Keratinocyte (primary cell): ENCODE results near the gene TADA2B. TPM values are rescaled to one million over a fixed set of nuclear protein-coding genes. Genes with fewer than 3 reads are reported as not detected.
"Not testable (repeated sequence)": the region's sequence is repeated elsewhere in the genome, so short reads cannot be mapped to it uniquely, and the experiment has no call there.

Experiments used
- DNase-seq: peaks from one replicate; pipeline ENCODE4 v3.0.0-alpha.2; 2011; ENCODE audit warnings: low read depth, missing footprints, low spot score
- FAIRE-seq: peaks from 2 replicates; lab custom pipeline; 2011; peaks lifted over from hg19 to GRCh38; lab: Jason Lieb, UNC
- H2AFZ ChIP-seq: 2 replicates; pipeline ENCODE4 v1.6.0; 2012; ENCODE audit warnings: low read length, control low read depth, inconsistent platforms; ENCODE audit not compliant: control insufficient read depth
- H3K27ac ChIP-seq: 2 replicates; pipeline ENCODE4 v1.5.1; 2011; ENCODE audit warnings: low read length; ENCODE audit not compliant: control insufficient read depth, insufficient read depth
- H3K27me3 ChIP-seq: 3 replicates; pipeline ENCODE4 v1.6.0; 2011; ENCODE audit warnings: low read length; ENCODE audit not compliant: control insufficient read depth, insufficient read depth; ENCODE audit errors: extremely low read depth
- H3K36me3 ChIP-seq, 2 experiments: 2 replicates in 1 of 2; 3 replicates in 1 of 2; pipeline ENCODE4 v1.5.1; 2011; ENCODE audit warnings: low read length in 2 of 2, mild to moderate bottlenecking in 1 of 2; ENCODE audit not compliant: control insufficient read depth in 2 of 2, insufficient read depth in 2 of 2; ENCODE audit errors: extremely low read depth in 1 of 2
- H3K4me1 ChIP-seq: 3 replicates; pipeline ENCODE4 v1.5.1; 2011; ENCODE audit warnings: low read length; ENCODE audit not compliant: control insufficient read depth, insufficient read depth; ENCODE audit errors: extremely low read depth
- H3K4me2 ChIP-seq: 3 replicates; pipeline ENCODE4 v1.6.0; 2011; ENCODE audit warnings: low read depth, low read length; ENCODE audit not compliant: control insufficient read depth, insufficient read depth; ENCODE audit errors: extremely low read depth
- H3K4me3 ChIP-seq, 3 experiments: fragments of 200-600 bp in 1 of 3; sonication (generic) in 1 of 3; 2 replicates in 2 of 3; 3 replicates in 1 of 3; pipeline ENCODE4 v1.5.1; 2011 to 2016; ENCODE audit warnings: low read length in 3 of 3, mild to moderate bottlenecking in 3 of 3, control low read depth in 2 of 3, inconsistent platforms in 1 of 3, low read depth in 1 of 3, mixed read lengths in 1 of 3, mixed run types in 1 of 3, moderate library complexity in 1 of 3; ENCODE audit not compliant: control insufficient read depth in 2 of 3, insufficient read depth in 2 of 3; ENCODE audit errors: extremely low read depth in 1 of 3
- H3K79me2 ChIP-seq: 2 replicates; pipeline ENCODE4 v1.6.0; 2012; ENCODE audit warnings: low read length; ENCODE audit not compliant: control insufficient read depth, insufficient read depth
- H3K9ac ChIP-seq: 3 replicates; pipeline ENCODE4 v1.6.0; 2011; ENCODE audit warnings: low read length; ENCODE audit not compliant: control insufficient read depth, insufficient read depth; ENCODE audit errors: extremely low read depth
- H3K9me1 ChIP-seq: 3 replicates; pipeline ENCODE4 v1.6.0; 2011; ENCODE audit warnings: low read length; ENCODE audit not compliant: control insufficient read depth, insufficient read depth; ENCODE audit errors: extremely low read depth
- H3K9me3 ChIP-seq: 2 replicates; pipeline ENCODE4 v1.5.1; 2012; ENCODE audit warnings: low read depth, low read length; ENCODE audit not compliant: control insufficient read depth
- H4K20me1 ChIP-seq: 3 replicates; pipeline ENCODE4 v1.6.0; 2011; ENCODE audit warnings: low read length; ENCODE audit not compliant: control insufficient read depth, insufficient read depth; ENCODE audit errors: extremely low read depth
- CTCF ChIP-seq, 3 experiments: IDR thresholded peaks in 1 of 3; conservative IDR thresholded peaks in 1 of 3; optimal IDR thresholded peaks in 1 of 3; 2 replicates in 2 of 3; 3 replicates in 1 of 3; pipeline versions ENCODE3 to v1.5.1; 2011; ENCODE audit warnings: low read length in 3 of 3, mild to moderate bottlenecking in 3 of 3, moderate library complexity in 2 of 3, control low read depth in 1 of 3, inconsistent platforms in 1 of 3; ENCODE audit not compliant: insufficient read depth in 2 of 3; ENCODE audit errors: extremely low read depth in 1 of 3
- EZH2 ChIP-seq: IDR thresholded peaks from one replicate; pipeline ENCODE4 v1.6.1; 2012; ENCODE audit warnings: inconsistent platforms, mild to moderate bottlenecking, low read length, moderate library complexity
- dilution Hi-C: fragments of 300-500 bp; cut with MboI; formaldehyde crosslinking; loops from one replicate; pipeline ENCODE4 v1.7.0; 2020; ENCODE audit warnings: low sequenced_read_pairs; ENCODE audit not compliant: extremely low pct_ligation_motif_present
- polyA plus RNA-seq, 5 experiments: library from polyadenylated mRNA; depleted of rRNA in 3 of 5; stranded (reverse) in 3 of 5; stranded (forward) in 1 of 5; unstranded in 1 of 5; fragments of >200 nt; gene quantifications; 1 replicate in 1 of 5; 2 replicates in 3 of 5; 3 replicates in 1 of 5; pipeline versions ENCODE4 v1.2.1 to v1.2.3, GENCODE V29; 2011 to 2012; ENCODE audit warnings: missing spikeins in 2 of 5, low read depth in 1 of 5, low replicate concordance in 1 of 5

Gene TADA2B
- polyA plus RNA-seq, 1 donor (not counting 4 experiments of a cell fraction or from before 2014, with no cell fraction given): 5.3 TPM

- no peak overlapping the region for H3K4me2 ChIP-seq
- no peak for FAIRE-seq
- DNase-seq: no peak
Measured at GRCh38 chr4:7096236-7096635, 53.1 kb downstream of the TADA2B start.

GRCh38 chr4:7101692-7102515 lies 58.7 kb downstream of the TADA2B start:
- peak; percentile 80 for FAIRE-seq
- no peak for DNase-seq
- H3K4me3 ChIP-seq: peak overlapping the region; percentile 3 to 82 (median 53)
- dilution Hi-C loops: no loop called here
- peaks cover 18% of the 10 kb centered on the region for H3K27me3 ChIP-seq
- H3K9ac ChIP-seq: peak overlapping the region; percentile 52
- H3K9me3 ChIP-seq: no peaks in the 10 kb centered on the region
- H3K4me2 ChIP-seq: peak overlapping the region; percentile 98
- peak in 2 of 3 experiments; percentile 85 to 92 for TF ChIP-seq CTCF (optimal IDR thresholded peaks at IDR 0.05 in 1 of 3, IDR thresholded peaks at IDR 0.05 in 1 of 3, conservative IDR thresholded peaks at IDR 0.05 in 1 of 3; ENCODE audit: extremely low read depth in 1 of 3, insufficient read depth in 2 of 3, low read length in 3 of 3)
- no peak for TF ChIP-seq EZH2
- H2AFZ ChIP-seq: peak overlapping the region; percentile 90
- H3K4me1 ChIP-seq: peaks cover 10% of the 10 kb centered on the region
- no peak overlapping the region for H3K27ac ChIP-seq
- H3K36me3 ChIP-seq: no peaks in the 10 kb centered on the region
- H3K9me1 ChIP-seq: no peaks in the 10 kb centered on the region
- H4K20me1 ChIP-seq: no peaks in the 10 kb centered on the region
- no peaks in the 10 kb centered on the region for H3K79me2 ChIP-seq

More at GRCh38 chr4:7096236-7096635, 53.1 kb downstream of the TADA2B start:
- Histone ChIP-seq H3K9me1 (no peaks in the 10 kb centered on the region), H3K9me3 (no peaks in the 10 kb centered on the region), H4K20me1 (no peaks in the 10 kb centered on the region), H3K9ac (no peak overlapping the region), H3K36me3 (no peaks in the 10 kb centered on the region), H3K27me3 (peaks cover 28% of the 10 kb centered on the region), H3K4me1 (no peaks in the 10 kb centered on the region), H3K79me2 (no peaks in the 10 kb centered on the region), H2AFZ (no peak overlapping the region), H3K27ac (no peak overlapping the region), H3K4me3 (no peak overlapping the region)
- dilution Hi-C loops: no loop called here
- peak; percentile 68 for TF ChIP-seq EZH2
- TF ChIP-seq CTCF (optimal IDR thresholded peaks at IDR 0.05 in 1 of 3, IDR thresholded peaks at IDR 0.05 in 1 of 3, conservative IDR thresholded peaks at IDR 0.05 in 1 of 3; ENCODE audit: extremely low read depth in 1 of 3, insufficient read depth in 2 of 3, low read length in 3 of 3): no peak

GRCh38 chr4:7102516-7102909 lies 59.3 kb downstream of the TADA2B start:
- H3K9me3 ChIP-seq, FAIRE-seq, H4K20me1 ChIP-seq, H3K4me1 ChIP-seq, DNase-seq, H3K36me3 ChIP-seq, H3K9me1 ChIP-seq, dilution Hi-C loops, H3K27ac ChIP-seq, H3K79me2 ChIP-seq: not testable (repeated sequence)
- peaks cover 13% of the 10 kb centered on the region for H3K27me3 ChIP-seq
- peak overlapping the region; percentile 98 for H3K4me2 ChIP-seq
- H2AFZ ChIP-seq: peak overlapping the region; percentile 92
- H3K4me3 ChIP-seq: peak overlapping the region; percentile 43 to 90 (median 82)
- peak overlapping the region; percentile 76 for H3K9ac ChIP-seq
